GM12878 (cell line): ENCODE measurements around the gene IRS1.

ENCODE experiments used
- CBFB ChIP-seq: IDR thresholded peaks from 2 replicates; pipeline ENCODE4 v1.6.1; 2016; ENCODE audit warnings: antibody characterized with exemption, low read depth
- CEBPB ChIP-seq, 2 experiments: fragments of 150-350 bp in 1 of 2; IDR thresholded peaks; 2 replicates each; pipeline ENCODE4 v1.6.1; 2012 to 2014; ENCODE audit warnings: low read depth in 2 of 2, low read length in 2 of 2, borderline replicate concordance in 1 of 2, inconsistent platforms in 1 of 2
- CTCF ChIP-seq, 3 experiments: IDR thresholded peaks in 2 of 3; conservative IDR thresholded peaks in 1 of 3; 2 replicates each; pipeline ENCODE4 v1.5.1; 2011; ENCODE audit warnings: low read depth in 3 of 3, low read length in 3 of 3, mild to moderate bottlenecking in 3 of 3, control low read depth in 2 of 3, moderate library complexity in 2 of 3, inconsistent platforms in 1 of 3, mixed read lengths in 1 of 3; ENCODE audit not compliant: control insufficient read depth in 2 of 3, insufficient read depth in 1 of 3; ENCODE audit errors: extremely low read depth in 1 of 3
- EZH2 ChIP-seq: IDR thresholded peaks from 2 replicates; pipeline ENCODE4 v1.6.1; 2012; ENCODE audit warnings: low read depth, mild to moderate bottlenecking, control low read depth, inconsistent platforms, low read length, borderline replicate concordance; ENCODE audit not compliant: control insufficient read depth
- REST ChIP-seq: IDR thresholded peaks from 2 replicates; pipeline ENCODE4 v1.6.1; 2012; ENCODE audit warnings: mild to moderate bottlenecking, low read depth, low read length
- SRF ChIP-seq, 2 experiments: IDR thresholded peaks; 2 replicates each; pipeline ENCODE4 v1.6.1; 2011; ENCODE audit warnings: low read depth in 2 of 2, low read length in 2 of 2, mild to moderate bottlenecking in 1 of 2, moderate library complexity in 1 of 2
- ZBTB33 ChIP-seq: fragments of 450-650 bp; IDR thresholded peaks from 2 replicates; pipeline ENCODE4 v1.6.1; 2017; ENCODE audit warnings: mild to moderate bottlenecking

- TF ChIP-seq SRF (IDR thresholded peaks at IDR 0.05; ENCODE audit: low read depth in 2 of 2, low read length in 2 of 2): no peak
- TF ChIP-seq REST: no peak
- no peak for TF ChIP-seq EZH2
- no peak for TF ChIP-seq ZBTB33
- no peak for TF ChIP-seq CEBPB (IDR thresholded peaks at IDR 0.05; ENCODE audit: borderline replicate concordance in 1 of 2, low read depth in 2 of 2, low read length in 2 of 2)
- TF ChIP-seq CTCF (IDR thresholded peaks at IDR 0.05 in 2 of 3, conservative IDR thresholded peaks at IDR 0.05 in 1 of 3; ENCODE audit: control insufficient read depth in 2 of 3, extremely low read depth in 1 of 3, insufficient read depth in 1 of 3, low read depth in 3 of 3, low read length in 3 of 3): no peak
- no peak for TF ChIP-seq CBFB
These were observed 35.8 kb upstream of the IRS1 start for GRCh38 chr2:226835420-226835795.
